ENCODE data around the gene COX6A2. TPM values are rescaled to one million over a fixed set of nuclear protein-coding genes. Genes with fewer than 3 reads are reported as not detected.

The COX6A2 gene
- total and polyA plus RNA-seq, 2 experiments from 2014 or later: 6.0 TPM; not detected in 1

GRCh38 chr16:31435341-31436220 is 7.4 kb upstream of the COX6A2 start:
- Mint-ChIP-seq H3K4me1 (peaks cover 7% of the 10 kb centered on the region), H3K27ac (no peak overlapping the region), H3K27me3 (ENCODE audit: insufficient read depth, low read depth, poor library complexity) (peaks cover 4% of the 10 kb centered on the region), H3K9me3 (no peaks in the 10 kb centered on the region), H3K36me3 (ENCODE audit: low read depth) (no peaks in the 10 kb centered on the region), H3K4me3 (no peak overlapping the region)
- Histone ChIP-seq H3K27ac (ENCODE audit: low read depth) (no peak overlapping the region), H3K9me2 (ENCODE audit: insufficient read depth) (no peaks in the 10 kb centered on the region), H3K4me2 (no peak overlapping the region), H3K4me3 (no peak overlapping the region), H2AFZ (peak overlapping the region; percentile 66; the same call in 1 of the 2 replicates), H3F3A (replicated peaks; ENCODE audit: low read depth) (no peaks in the 10 kb centered on the region), H3K79me2 (replicated peaks; ENCODE audit: insufficient read depth) (no peaks in the 10 kb centered on the region), H3K4me1 (ENCODE audit: insufficient read depth) (no peaks in the 10 kb centered on the region), H3K27me3 (ENCODE audit: insufficient read depth) (no peaks in the 10 kb centered on the region), H4K20me1 (replicated peaks; ENCODE audit: insufficient read depth) (no peaks in the 10 kb centered on the region), H3K36me3 (ENCODE audit: insufficient read depth) (no peaks in the 10 kb centered on the region)
- ATAC-seq (peak; percentile 82), DNase-seq (ENCODE audit: low spot score) (peak; percentile 27)
- TF ChIP-seq EZH2 (IDR thresholded peaks at IDR 0.05; ENCODE audit: low read depth, unreplicated experiment) (no peak), STAT1 (IDR thresholded peaks at IDR 0.05; ENCODE audit: unreplicated experiment) (no peak), CREB1 (CRISPR knock-in tag; IDR thresholded peaks at IDR 0.05; ENCODE audit: low read depth) (no peak), ZNF331 (CRISPR knock-in tag; IDR thresholded peaks at IDR 0.05; ENCODE audit: low read depth) (no peak), ZNF114 (CRISPR knock-in tag; IDR thresholded peaks at IDR 0.05) (no peak), JUNB (IDR thresholded peaks at IDR 0.05; ENCODE audit: unreplicated experiment) (no peak)
- TF ChIP-seq, protein P1, sequence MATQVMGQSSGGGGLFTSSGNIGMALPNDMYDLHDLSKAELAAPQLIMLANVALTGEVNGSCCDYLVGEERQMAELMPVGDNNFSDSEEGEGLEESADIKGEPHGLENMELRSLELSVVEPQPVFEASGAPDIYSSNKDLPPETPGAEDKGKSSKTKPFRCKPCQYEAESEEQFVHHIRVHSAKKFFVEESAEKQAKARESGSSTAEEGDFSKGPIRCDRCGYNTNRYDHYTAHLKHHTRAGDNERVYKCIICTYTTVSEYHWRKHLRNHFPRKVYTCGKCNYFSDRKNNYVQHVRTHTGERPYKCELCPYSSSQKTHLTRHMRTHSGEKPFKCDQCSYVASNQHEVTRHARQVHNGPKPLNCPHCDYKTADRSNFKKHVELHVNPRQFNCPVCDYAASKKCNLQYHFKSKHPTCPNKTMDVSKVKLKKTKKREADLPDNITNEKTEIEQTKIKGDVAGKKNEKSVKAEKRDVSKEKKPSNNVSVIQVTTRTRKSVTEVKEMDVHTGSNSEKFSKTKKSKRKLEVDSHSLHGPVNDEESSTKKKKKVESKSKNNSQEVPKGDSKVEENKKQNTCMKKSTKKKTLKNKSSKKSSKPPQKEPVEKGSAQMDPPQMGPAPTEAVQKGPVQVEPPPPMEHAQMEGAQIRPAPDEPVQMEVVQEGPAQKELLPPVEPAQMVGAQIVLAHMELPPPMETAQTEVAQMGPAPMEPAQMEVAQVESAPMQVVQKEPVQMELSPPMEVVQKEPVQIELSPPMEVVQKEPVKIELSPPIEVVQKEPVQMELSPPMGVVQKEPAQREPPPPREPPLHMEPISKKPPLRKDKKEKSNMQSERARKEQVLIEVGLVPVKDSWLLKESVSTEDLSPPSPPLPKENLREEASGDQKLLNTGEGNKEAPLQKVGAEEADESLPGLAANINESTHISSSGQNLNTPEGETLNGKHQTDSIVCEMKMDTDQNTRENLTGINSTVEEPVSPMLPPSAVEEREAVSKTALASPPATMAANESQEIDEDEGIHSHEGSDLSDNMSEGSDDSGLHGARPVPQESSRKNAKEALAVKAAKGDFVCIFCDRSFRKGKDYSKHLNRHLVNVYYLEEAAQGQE (IDR thresholded peaks at IDR 0.05; ENCODE audit: unreplicated experiment): no peak
- TF ChIP-seq, protein P2, sequence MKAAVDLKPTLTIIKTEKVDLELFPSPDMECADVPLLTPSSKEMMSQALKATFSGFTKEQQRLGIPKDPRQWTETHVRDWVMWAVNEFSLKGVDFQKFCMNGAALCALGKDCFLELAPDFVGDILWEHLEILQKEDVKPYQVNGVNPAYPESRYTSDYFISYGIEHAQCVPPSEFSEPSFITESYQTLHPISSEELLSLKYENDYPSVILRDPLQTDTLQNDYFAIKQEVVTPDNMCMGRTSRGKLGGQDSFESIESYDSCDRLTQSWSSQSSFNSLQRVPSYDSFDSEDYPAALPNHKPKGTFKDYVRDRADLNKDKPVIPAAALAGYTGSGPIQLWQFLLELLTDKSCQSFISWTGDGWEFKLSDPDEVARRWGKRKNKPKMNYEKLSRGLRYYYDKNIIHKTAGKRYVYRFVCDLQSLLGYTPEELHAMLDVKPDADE (IDR thresholded peaks at IDR 0.05): no peak

GRCh38 chr16:31430380-31431052 is 2.4 kb upstream of the COX6A2 start:
- peaks cover 9% of the 10 kb centered on the region; the same call in 2 of the 3 replicates for H3K9me3 Mint-ChIP-seq
- 0 out of 2 replicates have a peak overlapping the region, but pooled peaks have one; percentile 10 for H2AFZ ChIP-seq
- TF ChIP-seq CREB1 (CRISPR knock-in tag; IDR thresholded peaks at IDR 0.05; ENCODE audit: low read depth): no peak

More at GRCh38 chr16:31430380-31431052, 2.4 kb upstream of the COX6A2 start:
- H4K20me1 ChIP-seq (replicated peaks; ENCODE audit: insufficient read depth): 0 out of 2 replicates have a peak, but pooled peaks cover 2% of the 10 kb centered on the region
- H3K36me3 ChIP-seq (ENCODE audit: insufficient read depth): no peaks in the 10 kb centered on the region
- no peaks in the 10 kb centered on the region for H3K4me1 ChIP-seq (ENCODE audit: insufficient read depth)
- H3K4me2 ChIP-seq: no peak overlapping the region
- Mint-ChIP-seq H3K36me3 (ENCODE audit: low read depth) (peaks cover 4% of the 10 kb centered on the region; the same call in 1 of the 3 replicates), H3K4me3 (no peak overlapping the region), H3K4me1 (peaks cover 4% of the 10 kb centered on the region; the same call in 2 of the 3 replicates), H3K27me3 (ENCODE audit: insufficient read depth, low read depth, poor library complexity) (peaks cover 18% of the 10 kb centered on the region), H3K27ac (no peak overlapping the region)
- no peaks in the 10 kb centered on the region for H3K9me2 ChIP-seq (ENCODE audit: insufficient read depth)
- H3K79me2 ChIP-seq (replicated peaks; ENCODE audit: insufficient read depth): no peaks in the 10 kb centered on the region
- DNase-seq (ENCODE audit: low spot score) (peak; percentile 28), ATAC-seq (peak; percentile 58)
- no peak overlapping the region for H3K4me3 ChIP-seq
- no peak overlapping the region for H3K27ac ChIP-seq (ENCODE audit: low read depth)
- no peaks in the 10 kb centered on the region for H3F3A ChIP-seq (replicated peaks; ENCODE audit: low read depth)
- H3K27me3 ChIP-seq (ENCODE audit: insufficient read depth): peaks cover 43% of the 10 kb centered on the region

Data from GM23338 (cell line).